ENCODE results near the gene VWDE.
"Not testable (repeated sequence)": the region's sequence is repeated elsewhere in the genome, so short reads cannot be mapped to it uniquely, and the experiment has no call there.

Gene VWDE

DNA sequence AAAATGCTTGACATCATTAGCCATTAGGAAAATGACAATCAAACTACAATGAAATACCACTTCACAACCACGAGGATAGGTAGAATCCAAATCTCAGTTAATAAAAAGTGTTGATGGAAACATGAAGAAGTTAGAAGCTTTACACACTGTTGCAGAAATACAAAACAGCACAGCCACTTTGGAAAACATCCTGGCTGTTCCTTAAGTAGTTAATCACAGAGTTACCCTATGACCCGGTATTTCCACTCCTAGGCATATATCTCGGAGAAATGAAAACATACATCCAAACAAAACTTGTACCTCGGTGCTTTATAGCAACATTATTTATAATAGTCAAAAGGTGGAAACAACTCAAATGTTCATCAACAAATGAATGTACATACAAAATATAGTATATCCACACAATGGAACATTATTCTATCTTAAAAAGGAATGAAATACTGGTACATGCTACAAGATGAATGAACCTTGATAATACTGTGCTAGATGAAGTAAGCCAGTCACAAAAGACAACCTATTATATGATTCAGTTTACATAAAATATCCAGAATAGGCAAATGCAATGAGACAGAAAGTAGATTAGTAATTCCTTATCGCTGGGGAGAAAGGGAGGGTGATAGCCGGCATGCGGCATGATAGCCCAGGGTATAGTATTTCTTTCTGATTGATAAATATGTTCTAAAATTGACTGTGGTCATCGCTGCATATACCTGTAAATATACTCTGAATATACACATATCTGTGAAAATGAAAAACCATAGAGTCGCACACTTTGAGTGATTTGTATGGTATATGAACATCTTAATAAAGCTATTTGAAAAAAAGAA lies 1.9 kb downstream of the VWDE start:
- no peak for DNase-seq

DNA sequence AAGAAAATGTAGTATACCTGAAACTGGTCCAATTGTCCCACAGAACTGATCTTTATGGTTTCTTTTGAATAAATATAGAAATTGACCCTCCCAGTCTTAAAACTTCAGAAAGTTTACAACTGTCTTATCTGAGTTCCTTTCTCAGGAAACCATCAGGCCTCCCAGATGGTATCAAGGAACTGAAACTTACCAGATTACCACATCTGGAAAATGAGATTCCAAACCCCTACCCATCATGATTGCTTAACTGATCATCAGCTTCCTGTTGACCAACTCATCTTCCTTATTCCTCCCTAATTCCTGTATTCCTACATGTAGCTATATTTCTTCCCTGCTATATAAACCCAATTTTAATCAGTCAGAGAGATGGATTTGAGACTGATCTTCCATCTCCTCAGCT lies 5.5 kb downstream of the VWDE start:
- DNase-seq = no peak

DNA sequence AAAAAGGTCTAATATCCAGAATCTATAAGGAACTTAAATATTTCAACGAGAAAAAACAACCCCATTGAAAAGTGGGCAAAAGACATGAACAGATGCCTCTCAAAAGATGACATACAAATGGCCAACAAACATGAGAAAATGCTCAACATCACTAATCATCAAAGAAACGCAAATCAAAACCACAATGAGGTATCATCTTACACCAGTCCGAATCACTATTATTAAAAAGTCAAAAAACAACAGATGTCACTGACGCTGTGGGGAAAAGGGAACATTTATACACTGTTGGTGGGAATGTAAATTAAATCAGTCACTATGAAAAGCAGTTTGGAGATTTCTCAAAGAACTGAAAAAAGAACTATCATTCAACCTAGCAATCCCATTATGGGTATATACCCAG lies 6.0 kb downstream of the VWDE start:
- no peak for DNase-seq

GRCh38 chr7:12396670-12397069 lies 7.0 kb downstream of the VWDE start:
- DNase-seq = not testable (repeated sequence)

- no peak for DNase-seq
These were observed 11.6 kb downstream of the VWDE start for GRCh38 chr7:12391922-12392615.

- peak; percentile 29 for DNase-seq
These were observed 14.5 kb downstream of the VWDE start for GRCh38 chr7:12389089-12389700.

GRCh38 chr7:12386313-12386740 lies 17.3 kb downstream of the VWDE start:
- DNase-seq = no peak

GRCh38 chr7:12385364-12385786 lies 18.3 kb downstream of the VWDE start:
- DNase-seq = no peak

DNA sequence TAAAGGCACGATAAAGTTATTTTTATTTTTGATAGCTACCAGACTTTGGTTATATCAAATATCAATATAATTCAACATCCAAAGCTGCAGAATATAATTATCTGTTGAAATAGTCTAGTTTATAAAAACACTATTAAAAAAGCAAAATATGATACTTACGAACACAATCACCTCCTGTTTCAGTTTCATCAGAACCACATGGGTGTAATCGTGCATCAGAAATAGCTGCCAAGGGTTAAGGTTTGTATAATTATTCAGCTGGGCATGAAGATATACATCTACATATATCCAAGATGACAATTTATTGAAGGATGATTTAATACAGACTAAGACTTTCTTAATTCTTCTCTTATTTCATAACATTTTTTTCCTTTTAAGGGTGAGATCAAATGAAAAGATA lies 20.3 kb downstream of the VWDE start:
- DNase-seq = no peak

DNA sequence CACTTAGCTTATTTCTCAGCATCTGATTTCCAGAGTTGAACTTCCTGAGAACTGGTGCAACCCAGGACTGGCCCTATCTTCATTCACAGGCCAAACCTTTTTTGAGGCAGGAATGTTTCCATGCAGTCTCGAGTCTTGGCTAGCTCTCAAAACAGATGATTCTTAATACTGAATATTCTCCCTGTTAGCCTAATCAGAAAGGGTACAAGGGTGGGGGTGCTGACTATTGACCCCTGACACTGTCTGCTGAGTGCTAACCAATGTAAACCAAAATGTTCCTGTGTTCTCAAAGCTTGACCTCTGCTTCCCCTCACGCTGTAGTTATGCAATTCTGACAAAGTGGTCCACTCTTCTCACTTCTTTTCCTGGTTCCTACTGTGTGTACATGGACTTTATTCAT lies 25.3 kb downstream of the VWDE start:
- no peak for DNase-seq

DNA sequence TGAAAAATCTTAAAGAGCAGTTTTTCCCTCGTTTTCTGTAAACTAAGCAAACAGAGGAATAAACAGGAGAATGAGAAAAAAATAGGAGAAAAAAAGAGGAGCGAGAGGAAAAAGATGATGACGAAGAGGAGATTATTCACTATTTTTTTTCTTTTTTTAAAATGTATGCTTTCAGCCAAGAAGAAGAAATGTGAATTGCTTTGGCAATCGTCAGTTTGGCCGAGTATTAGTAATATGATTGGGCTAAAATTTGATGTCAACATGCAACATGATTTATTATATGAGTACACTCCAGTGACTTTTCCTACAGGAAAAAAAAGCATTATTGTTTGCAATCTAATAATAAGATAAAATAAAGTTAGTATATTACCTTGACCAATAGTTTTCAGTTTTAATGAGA lies 26.3 kb downstream of the VWDE start:
- no peak for DNase-seq

DNA sequence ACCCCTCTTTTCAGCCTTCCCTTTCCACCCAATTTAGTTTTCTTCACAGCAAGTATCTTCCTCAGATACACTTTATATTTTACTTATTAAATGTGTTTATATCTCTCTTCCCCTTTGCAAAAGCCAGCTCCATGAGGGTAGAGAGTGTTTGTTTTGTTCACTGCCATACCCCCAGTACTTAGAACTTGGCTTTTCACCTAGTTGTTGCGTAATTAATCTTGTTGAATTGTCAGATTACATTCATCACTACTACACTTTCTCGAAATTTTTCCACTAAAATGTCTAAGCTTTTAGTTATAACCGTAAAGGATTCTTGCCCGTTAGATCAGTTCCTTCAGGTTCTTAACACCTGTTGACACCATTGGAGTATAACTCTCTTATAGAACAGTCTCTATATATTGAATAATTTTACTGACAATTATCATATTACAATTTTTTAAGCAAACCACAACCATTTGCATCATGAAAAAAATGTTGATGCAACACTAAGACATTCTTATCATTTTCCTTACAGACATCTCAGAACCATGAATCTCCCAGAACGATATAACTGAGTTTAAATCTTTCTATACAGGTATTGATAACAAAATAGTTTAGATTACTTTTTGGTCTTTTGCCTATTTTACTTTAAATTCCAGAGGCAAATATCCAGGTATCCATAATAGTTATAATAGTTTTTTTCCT lies 29.9 kb downstream of the VWDE start:
- no peak for DNase-seq

- DNase-seq = no peak
These were observed 33.4 kb downstream of the VWDE start for GRCh38 chr7:12370249-12370648.

GRCh38 chr7:12369756-12370155 lies 33.9 kb downstream of the VWDE start:
- DNase-seq = no peak

- no peak for DNase-seq
These were observed 34.6 kb downstream of the VWDE start for GRCh38 chr7:12369072-12369471.

DNA sequence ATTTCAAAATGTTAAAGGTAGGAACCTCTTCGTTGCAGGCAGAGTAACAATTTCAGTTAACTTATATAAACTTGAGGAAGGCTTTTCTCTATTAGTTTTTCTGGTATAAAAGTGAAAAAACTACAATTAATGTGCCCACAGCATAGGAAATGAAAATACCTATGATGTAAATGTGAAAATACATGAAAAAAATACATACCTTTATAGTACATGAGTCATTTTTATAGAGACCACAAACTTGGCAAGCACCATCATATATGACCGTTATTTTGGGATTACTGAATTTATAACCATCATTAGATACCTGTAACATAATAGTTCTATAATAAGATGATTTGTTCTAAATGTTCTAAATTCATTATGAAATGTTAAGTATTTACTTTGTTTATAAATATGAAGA lies 42.7 kb downstream of the VWDE start:
- DNase-seq = no peak

- DNase-seq = no peak
These were observed 45.0 kb downstream of the VWDE start for GRCh38 chr7:12358694-12359093.

DNA sequence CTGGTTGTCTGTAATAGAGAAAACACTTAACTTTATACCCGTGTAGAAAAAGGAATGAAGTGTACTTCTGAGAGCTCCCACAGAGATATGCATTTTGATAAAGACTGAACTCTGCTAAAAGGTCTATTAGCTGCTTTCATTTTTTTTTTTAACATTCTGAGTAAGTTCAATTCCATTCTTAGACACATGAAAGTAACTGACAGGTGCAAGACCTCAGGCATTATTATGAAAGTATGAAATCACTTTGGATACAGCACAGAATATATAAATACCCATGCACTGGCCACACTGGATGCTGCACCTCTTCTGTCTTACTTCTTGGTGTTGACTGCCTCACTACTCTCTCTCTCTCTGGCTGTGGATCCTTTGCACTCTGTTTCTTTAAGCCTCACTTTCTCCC lies 46.2 kb downstream of the VWDE start:
- no peak for DNase-seq

GRCh38 chr7:12351843-12352242 lies 51.8 kb downstream of the VWDE start:
- DNase-seq = no peak

- DNase-seq = no peak
These were observed 52.7 kb downstream of the VWDE start for GRCh38 chr7:12350971-12351370.

- no peak for DNase-seq
These were observed 66.6 kb downstream of the VWDE start for GRCh38 chr7:12337095-12337494.

- no peak for DNase-seq
These were observed 74.5 kb downstream of the VWDE start for GRCh38 chr7:12328888-12329770.
